HepG2 (cell line): Measurements from ENCODE around the gene FAM114A1. TPM values are rescaled to one million over a fixed set of nuclear protein-coding genes. Genes with fewer than 3 reads are reported as not detected.

ENCODE experiments used
- HHEX ChIP-seq: IDR thresholded peaks from 2 replicates; pipeline ENCODE4 v1.6.1; 2016; ENCODE audit warnings: control low read depth
- HOXA5 ChIP-seq: sonication (generic); formaldehyde crosslinking; IDR thresholded peaks from 2 replicates; pipeline ENCODE4 v1.4.0; 2020; ENCODE audit warnings: missing genetic modification reagents
- MBNL3 ChIP-seq: fragments of 250-450 bp; sonication (Bioruptor Pico); conservative IDR thresholded peaks from 2 replicates; pipeline ENCODE4 v1.8.0; 2022; ENCODE audit warnings: mild to moderate bottlenecking, inconsistent platforms
- MEIS2 ChIP-seq: sonication (generic); formaldehyde crosslinking; IDR thresholded peaks from 2 replicates; pipeline ENCODE4 v1.9.0; 2021; ENCODE audit warnings: mild to moderate bottlenecking, missing genetic modification reagents
- MYNN ChIP-seq: sonication (generic); formaldehyde crosslinking; IDR thresholded peaks from 2 replicates; pipeline ENCODE4 v1.4.0; 2020; ENCODE audit warnings: mild to moderate bottlenecking, low read depth, missing genetic modification reagents
- PTBP1 ChIP-seq: fragments of 200-400 bp; formaldehyde crosslinking; IDR thresholded peaks from 2 replicates; pipeline ENCODE4 v1.6.1; 2018; ENCODE audit warnings: low read length, low read depth; ENCODE audit not compliant: poor library complexity, severe bottlenecking
- SP1 ChIP-seq, 2 experiments: fragments of 450-650 bp in 1 of 2; sonication (generic) in 1 of 2; formaldehyde crosslinking in 1 of 2; IDR thresholded peaks; 2 replicates each; pipeline versions ENCODE4 v1.4.0 to v1.6.1; 2016 to 2020; ENCODE audit warnings: missing genetic modification reagents in 1 of 2
- THYN1 ChIP-seq: sonication (generic); formaldehyde crosslinking; IDR thresholded peaks from 2 replicates; pipeline ENCODE4 v1.8.1; 2023; ENCODE audit warnings: low read depth, mild to moderate bottlenecking, moderate library complexity, missing genetic modification reagents, borderline replicate concordance
- ZBTB7A ChIP-seq: sonication (generic); formaldehyde crosslinking; IDR thresholded peaks from 2 replicates; pipeline ENCODE4 v1.8.0; 2022; ENCODE audit warnings: mild to moderate bottlenecking, missing genetic modification reagents
- ZNF17 ChIP-seq: sonication (generic); formaldehyde crosslinking; IDR thresholded peaks from 2 replicates; pipeline ENCODE4 v1.5.0; 2020; ENCODE audit warnings: mild to moderate bottlenecking, missing genetic modification reagents
- ZNF281 ChIP-seq: sonication (generic); formaldehyde crosslinking; IDR thresholded peaks from 2 replicates; pipeline ENCODE4 v1.4.0; 2020; ENCODE audit warnings: missing genetic modification reagents, borderline replicate concordance
- ZNF770 ChIP-seq: sonication (generic); formaldehyde crosslinking; IDR thresholded peaks from 2 replicates; pipeline ENCODE4 v1.5.0; 2020; ENCODE audit warnings: mild to moderate bottlenecking, missing genetic modification reagents
- polyA plus RNA-seq, 8 experiments: library from polyadenylated mRNA; depleted of rRNA in 3 of 8; stranded (reverse) in 7 of 8; unstranded in 1 of 8; fragments of >200 nt; fragmentation: Illumina TruSeq in 4 of 8; extraction: Trizol in 4 of 8; gene quantifications; 2 replicates each; pipeline versions ENCODE4 v1.2.1 to v1.2.3, GENCODE V29; 2011 to 2016; ENCODE audit warnings: low read depth in 4 of 8, missing spikeins in 1 of 8, mixed read lengths in 1 of 8; ENCODE audit not compliant: insufficient read depth in 1 of 8
- total RNA-seq, 5 experiments: library from RNA; depleted of rRNA; stranded (reverse); fragments of >200 nt; fragmentation: Illumina TruSeq; extraction: Trizol; gene quantifications; 2 replicates each; pipeline ENCODE4 v1.2.3, GENCODE V29; 2016; ENCODE audit warnings: low read depth in 1 of 5
- TF ChIP-seq, protein P1 (sequence below): sonication (generic); formaldehyde crosslinking; IDR thresholded peaks from 2 replicates; pipeline ENCODE4 v1.8.0; 2022; ENCODE audit warnings: missing genetic modification reagents, mild to moderate bottlenecking, inconsistent platforms, borderline replicate concordance
- TF ChIP-seq, protein P2 (sequence below): sonication (generic); formaldehyde crosslinking; IDR thresholded peaks from 2 replicates; pipeline ENCODE4 v1.4.0; 2020; ENCODE audit warnings: mild to moderate bottlenecking, missing genetic modification reagents
- TF ChIP-seq, protein P3 (sequence below): sonication (generic); formaldehyde crosslinking; IDR thresholded peaks from 2 replicates; pipeline ENCODE4 v1.4.0; 2020; ENCODE audit warnings: mild to moderate bottlenecking, missing genetic modification reagents

Gene FAM114A1
- total and polyA plus RNA-seq, 2 of the 13 experiments (the other 11 are each of a cell fraction or from before 2014, with no cell fraction given): 61.0 to 76.9 TPM

GRCh38 chr4:38872620-38873019 is 5.0 kb downstream of the FAM114A1 start (continued):
- TF ChIP-seq, protein P1, sequence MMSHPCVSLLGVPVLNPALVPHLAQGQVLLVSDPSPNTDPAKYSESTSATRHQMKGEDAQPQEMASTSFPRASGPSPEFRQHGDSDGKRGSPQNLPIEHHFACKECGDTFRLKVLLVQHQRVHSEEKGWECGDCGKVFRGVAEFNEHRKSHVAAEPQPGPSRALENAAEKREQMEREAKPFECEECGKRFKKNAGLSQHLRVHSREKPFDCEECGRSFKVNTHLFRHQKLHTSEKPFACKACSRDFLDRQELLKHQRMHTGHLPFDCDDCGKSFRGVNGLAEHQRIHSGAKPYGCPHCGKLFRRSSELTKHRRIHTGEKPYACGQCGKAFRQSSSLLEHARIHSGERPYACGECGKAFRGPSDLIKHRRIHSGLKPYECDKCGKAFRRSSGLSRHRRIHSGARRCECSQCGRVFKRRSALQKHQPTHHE (CRISPR knock-in tag): no peak
- TF ChIP-seq HOXA5 (CRISPR knock-in tag) (no peak), MYNN (CRISPR knock-in tag) (no peak), MEIS2 (CRISPR knock-in tag) (no peak), PTBP1 (no peak), ZBTB7A (CRISPR knock-in tag) (no peak), ZNF17 (CRISPR knock-in tag) (no peak), ZNF281 (CRISPR knock-in tag) (no peak), ZNF770 (no peak), HHEX (CRISPR knock-in tag) (no peak), MBNL3 (CRISPR knock-in tag) (no peak), SP1 (IDR thresholded peaks at IDR 0.05) (no peak), SP1 (CRISPR knock-in tag; IDR thresholded peaks at IDR 0.05) (no peak), THYN1 (CRISPR knock-in tag) (no peak)
- TF ChIP-seq, protein P2, sequence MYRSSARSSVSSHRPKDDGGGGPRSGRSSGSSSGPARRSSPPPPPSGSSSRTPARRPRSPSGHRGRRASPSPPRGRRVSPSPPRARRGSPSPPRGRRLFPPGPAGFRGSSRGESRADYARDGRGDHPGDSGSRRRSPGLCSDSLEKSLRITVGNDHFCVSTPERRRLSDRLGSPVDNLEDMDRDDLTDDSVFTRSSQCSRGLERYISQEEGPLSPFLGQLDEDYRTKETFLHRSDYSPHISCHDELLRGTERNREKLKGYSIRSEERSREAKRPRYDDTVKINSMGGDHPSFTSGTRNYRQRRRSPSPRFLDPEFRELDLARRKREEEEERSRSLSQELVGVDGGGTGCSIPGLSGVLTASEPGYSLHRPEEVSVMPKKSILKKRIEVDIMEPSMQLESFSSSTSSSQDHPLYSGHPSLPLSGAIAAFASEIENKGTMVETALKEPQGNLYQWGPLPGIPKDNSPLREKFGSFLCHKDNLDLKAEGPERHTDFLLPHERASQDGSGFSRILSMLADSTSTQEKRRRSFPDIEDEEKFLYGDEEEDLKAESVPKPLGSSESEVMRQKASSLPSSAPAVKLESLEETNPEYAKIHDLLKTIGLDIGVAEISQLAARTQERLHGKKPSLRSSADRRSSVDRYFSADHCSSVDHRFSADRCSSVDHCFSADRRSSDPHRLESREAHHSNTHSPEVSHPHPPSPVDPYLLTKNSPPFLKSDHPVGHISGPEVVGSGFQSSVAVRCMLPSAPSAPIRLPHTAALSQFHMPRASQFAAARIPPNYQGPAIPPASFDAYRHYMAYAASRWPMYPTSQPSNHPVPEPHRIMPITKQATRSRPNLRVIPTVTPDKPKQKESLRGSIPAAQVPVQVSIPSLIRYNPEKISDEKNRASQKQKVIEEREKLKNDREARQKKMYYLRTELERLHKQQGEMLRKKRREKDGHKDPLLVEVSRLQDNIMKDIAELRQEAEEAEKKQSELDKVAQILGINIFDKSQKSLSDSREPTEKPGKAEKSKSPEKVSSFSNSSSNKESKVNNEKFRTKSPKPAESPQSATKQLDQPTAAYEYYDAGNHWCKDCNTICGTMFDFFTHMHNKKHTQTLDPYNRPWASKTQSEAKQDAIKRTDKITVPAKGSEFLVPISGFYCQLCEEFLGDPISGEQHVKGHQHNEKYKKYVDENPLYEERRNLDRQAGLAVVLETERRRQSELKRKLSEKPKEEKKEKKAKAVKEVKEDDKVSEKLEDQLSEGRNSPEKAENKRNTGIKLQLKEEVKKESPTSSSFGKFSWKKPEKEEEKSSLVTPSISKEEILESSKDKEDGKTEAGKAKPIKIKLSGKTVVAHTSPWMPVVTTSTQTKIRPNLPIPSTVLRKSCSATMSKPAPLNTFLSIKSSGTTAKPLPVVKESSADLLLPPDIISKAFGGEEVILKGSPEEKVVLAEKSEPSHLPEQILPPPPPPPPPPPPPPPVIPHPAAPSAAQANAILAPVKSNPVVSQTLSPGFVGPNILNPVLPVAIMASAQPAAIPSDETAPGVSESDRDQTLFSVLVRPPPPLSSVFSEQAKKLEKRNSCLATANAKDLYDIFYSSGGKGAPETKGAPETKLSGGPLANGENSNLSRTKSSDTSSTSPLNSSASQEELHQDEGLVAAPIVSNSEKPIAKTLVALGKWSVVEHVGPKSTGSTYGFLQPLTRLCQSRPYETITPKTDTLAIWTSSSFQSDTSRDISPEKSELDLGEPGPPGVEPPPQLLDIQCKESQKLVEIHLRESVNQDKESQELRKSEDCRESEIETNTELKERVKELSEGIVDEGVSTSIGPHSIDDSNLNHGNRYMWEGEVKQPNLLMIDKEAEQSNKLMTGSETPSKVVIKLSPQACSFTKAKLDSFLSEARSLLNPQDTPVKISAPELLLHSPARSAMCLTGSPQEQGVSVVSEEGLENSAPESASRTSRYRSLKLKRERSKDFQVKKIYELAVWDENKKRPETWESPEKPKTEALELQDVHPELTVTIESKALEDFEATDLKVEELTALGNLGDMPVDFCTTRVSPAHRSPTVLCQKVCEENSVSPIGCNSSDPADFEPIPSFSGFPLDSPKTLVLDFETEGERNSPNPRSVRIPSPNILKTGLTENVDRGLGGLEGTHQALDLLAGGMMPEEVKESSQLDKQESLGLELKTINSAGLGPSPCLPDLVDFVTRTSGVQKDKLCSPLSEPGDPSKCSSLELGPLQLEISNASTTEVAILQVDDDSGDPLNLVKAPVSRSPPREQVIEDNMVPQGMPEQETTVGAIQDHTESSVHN: no peak
- TF ChIP-seq, protein P3, sequence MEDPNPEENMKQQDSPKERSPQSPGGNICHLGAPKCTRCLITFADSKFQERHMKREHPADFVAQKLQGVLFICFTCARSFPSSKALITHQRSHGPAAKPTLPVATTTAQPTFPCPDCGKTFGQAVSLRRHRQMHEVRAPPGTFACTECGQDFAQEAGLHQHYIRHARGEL (CRISPR knock-in tag): no peak
